H1 (cell line): ENCODE data around the gene FAT3. TPM values are rescaled to one million over a fixed set of nuclear protein-coding genes. Genes with fewer than 3 reads are reported as not detected.
A peak's percentile ranks its signal among the peaks of the same experiment; 100 is the strongest.

Source experiments
- CTCF ChIA-PET: fragments of 300-600 bp; sonication (Branson Sonifier 250); formaldehyde crosslinking; loops from one replicate; lab custom pipeline; 2021; ENCODE audit not compliant: partially characterized antibody; lab: Charles Lee
- POLR2A ChIA-PET: fragments of 300-600 bp; sonication (Branson Sonifier 250); formaldehyde crosslinking; loops from one replicate; lab custom pipeline; 2021; ENCODE audit warnings: inconsistent platforms; ENCODE audit not compliant: partially characterized antibody; lab: Charles Lee
- DNase-seq, 2 experiments: peaks; one replicate each; pipeline versions ENCODE4 v3.0.0 to v3.0.0-alpha.2; 2010 to 2022; ENCODE audit warnings: low spot score in 2 of 2, low read depth in 1 of 2, mixed read lengths in 1 of 2
- FAIRE-seq: peaks from 2 replicates; lab custom pipeline; 2011; peaks lifted over from hg19 to GRCh38; lab: Jason Lieb, UNC
- H2AFZ ChIP-seq: 2 replicates; pipeline ENCODE4 v1.8.1; 2012; ENCODE audit warnings: low read length, inconsistent platforms
- H2AK5ac ChIP-seq: 2 replicates; pipeline ENCODE4 v1.6.1; 2013; ENCODE audit warnings: low read depth, low read length
- H2BK120ac ChIP-seq: replicated peaks from 2 replicates; pipeline ENCODE3; 2013; ENCODE audit warnings: low read depth, low read length, inconsistent platforms
- H2BK12ac ChIP-seq: 2 replicates; pipeline ENCODE4 v1.6.1; 2013; ENCODE audit warnings: low read depth, low read length
- H2BK15ac ChIP-seq: 2 replicates; pipeline ENCODE4 v1.6.1; 2013; ENCODE audit warnings: low read length
- H2BK20ac ChIP-seq: 2 replicates; pipeline ENCODE4 v1.6.1; 2013; ENCODE audit warnings: low read length
- H2BK5ac ChIP-seq: 2 replicates; pipeline ENCODE4 v1.6.1; 2013; ENCODE audit warnings: low read depth, low read length
- H3K14ac ChIP-seq: 2 replicates; pipeline ENCODE4 v1.6.1; 2013; ENCODE audit warnings: inconsistent platforms; ENCODE audit not compliant: insufficient read length
- H3K18ac ChIP-seq: 2 replicates; pipeline ENCODE4 v1.6.1; 2013; ENCODE audit warnings: low read length; ENCODE audit errors: extremely low read depth
- H3K23ac ChIP-seq: 2 replicates; pipeline ENCODE4 v1.6.1; 2013; ENCODE audit warnings: inconsistent platforms; ENCODE audit not compliant: insufficient read length
- H3K23me2 ChIP-seq: 2 replicates; pipeline ENCODE4 v1.6.1; 2013; ENCODE audit warnings: low read depth, low read length
- H3K27ac ChIP-seq: 2 replicates; pipeline ENCODE4 v1.6.1; 2011; ENCODE audit warnings: low read depth, low read length, inconsistent platforms
- H3K27me3 ChIP-seq, 4 experiments: replicated peaks in 1 of 4; 1 replicate in 1 of 4; 2 replicates in 3 of 4; pipeline versions ENCODE4 v1.6.1 to v1.8.1; 2011 to 2013; ENCODE audit warnings: low read length in 3 of 4, mild to moderate bottlenecking in 3 of 4, inconsistent platforms in 2 of 4, mixed read lengths in 2 of 4, moderate library complexity in 1 of 4; ENCODE audit not compliant: control insufficient read depth in 3 of 4, insufficient read depth in 3 of 4; ENCODE audit errors: extremely low read depth in 1 of 4
- H3K36me3 ChIP-seq, 4 experiments: 2 replicates each; pipeline versions ENCODE4 v1.6.1 to v1.8.1; 2011 to 2013; ENCODE audit warnings: mild to moderate bottlenecking in 4 of 4, low read length in 3 of 4, moderate library complexity in 2 of 4, control low read depth in 1 of 4, inconsistent platforms in 1 of 4; ENCODE audit not compliant: insufficient read depth in 4 of 4, control insufficient read depth in 2 of 4
- H3K4ac ChIP-seq: replicated peaks from 2 replicates; pipeline ENCODE3; 2013; ENCODE audit warnings: low read length, low read depth, mixed read lengths, inconsistent platforms; ENCODE audit not compliant: insufficient read length
- H3K4me1 ChIP-seq, 4 experiments: replicated peaks in 1 of 4; 1 replicate in 1 of 4; 2 replicates in 3 of 4; pipeline versions ENCODE4 v1.6.1 to v1.8.1; 2011 to 2013; ENCODE audit warnings: low read length in 3 of 4, inconsistent platforms in 2 of 4, mixed read lengths in 1 of 4; ENCODE audit not compliant: insufficient read depth in 4 of 4, control insufficient read depth in 3 of 4
- H3K4me2 ChIP-seq, 2 experiments: 2 replicates each; pipeline versions ENCODE4 v1.6.1 to v1.8.1; 2011 to 2013; ENCODE audit warnings: low read depth in 2 of 2, low read length in 2 of 2, control low read depth in 1 of 2, inconsistent platforms in 1 of 2, mild to moderate bottlenecking in 1 of 2; ENCODE audit not compliant: insufficient read depth in 1 of 2
- H3K4me3 ChIP-seq, 4 experiments: fragments of 200-600, 300-600 bp in 1 of 4; sonication (generic), shearing (Covaris generic), sonication (Bioruptor Twin) in 1 of 4; 2 replicates each; pipeline versions ENCODE4 v1.5.1 to v1.8.1; 2011 to 2016; ENCODE audit warnings: low read length in 4 of 4, low read depth in 3 of 4, control low read depth in 2 of 4, inconsistent platforms in 2 of 4, mild to moderate bottlenecking in 2 of 4, mixed read lengths in 1 of 4, moderate library complexity in 1 of 4; ENCODE audit not compliant: insufficient read depth in 2 of 4; ENCODE audit errors: extremely low read depth in 1 of 4
- H3K56ac ChIP-seq: replicated peaks from 2 replicates; pipeline ENCODE3; 2013; ENCODE audit warnings: low read depth, mild to moderate bottlenecking, mixed read lengths, low read length, inconsistent platforms; ENCODE audit not compliant: insufficient read length
- H3K79me1 ChIP-seq: 2 replicates; pipeline ENCODE4 v1.6.1; 2013; ENCODE audit warnings: low read depth, low read length, control low read depth
- H3K79me2 ChIP-seq, 2 experiments: 2 replicates each; pipeline versions ENCODE4 v1.6.1 to v1.8.1; 2012 to 2013; ENCODE audit warnings: low read length in 2 of 2, mild to moderate bottlenecking in 2 of 2, inconsistent platforms in 1 of 2; ENCODE audit not compliant: insufficient read depth in 2 of 2, control insufficient read depth in 1 of 2
- H3K9ac ChIP-seq, 4 experiments: replicated peaks in 1 of 4; 1 replicate in 1 of 4; 2 replicates in 3 of 4; pipeline versions ENCODE4 v1.6.1 to v1.8.1; 2011 to 2013; ENCODE audit warnings: low read depth in 3 of 4, low read length in 3 of 4, control low read depth in 2 of 4, mild to moderate bottlenecking in 2 of 4, moderate library complexity in 2 of 4, inconsistent platforms in 1 of 4; ENCODE audit errors: extremely low read depth in 1 of 4
- H3K9me3 ChIP-seq, 2 experiments: 2 replicates each; pipeline versions ENCODE4 v1.6.1 to v1.8.1; 2012 to 2013; ENCODE audit warnings: mild to moderate bottlenecking in 2 of 2, moderate library complexity in 2 of 2, control low read depth in 1 of 2, inconsistent platforms in 1 of 2, low read depth in 1 of 2, low read length in 1 of 2, mixed read lengths in 1 of 2; ENCODE audit not compliant: insufficient read depth in 2 of 2
- H4K20me1 ChIP-seq, 2 experiments: replicated peaks in 1 of 2; 2 replicates each; pipeline versions ENCODE3 to v1.8.1; 2011 to 2013; ENCODE audit warnings: inconsistent platforms in 2 of 2, low read length in 2 of 2, mild to moderate bottlenecking in 1 of 2; ENCODE audit not compliant: insufficient read depth in 2 of 2, control insufficient read depth in 1 of 2
- H4K5ac ChIP-seq: 2 replicates; pipeline ENCODE4 v1.6.1; 2013; ENCODE audit warnings: low read length, low read depth, mixed read lengths, inconsistent platforms; ENCODE audit not compliant: insufficient read length
- H4K8ac ChIP-seq: 2 replicates; pipeline ENCODE4 v1.8.0; 2013; ENCODE audit warnings: mild to moderate bottlenecking, moderate library complexity, low read length, inconsistent platforms; ENCODE audit not compliant: insufficient read depth; ENCODE audit errors: extremely low read depth
- H4K91ac ChIP-seq: replicated peaks from 2 replicates; pipeline ENCODE3; 2013; ENCODE audit warnings: low read length, mixed read lengths, inconsistent platforms; ENCODE audit not compliant: insufficient read length
- CBX8 ChIP-seq: fragments of 300-800, 300-1000 bp; sonication (generic); IDR thresholded peaks from 2 replicates; pipeline ENCODE4 v1.7.1; 2016; ENCODE audit warnings: low read depth, low read length, borderline replicate concordance
- HDAC2 ChIP-seq, 2 experiments: fragments of 300-600 bp in 1 of 2; sonication (generic) in 1 of 2; IDR thresholded peaks; 2 replicates each; pipeline ENCODE4 v1.6.1; 2011 to 2012; ENCODE audit warnings: low read depth in 2 of 2, low read length in 2 of 2, mild to moderate bottlenecking in 2 of 2, moderate library complexity in 2 of 2, borderline replicate concordance in 1 of 2, inconsistent platforms in 1 of 2
- KDM5A ChIP-seq: fragments of 200-600 bp; IDR thresholded peaks from 2 replicates; pipeline ENCODE4 v1.7.1; 2012; ENCODE audit warnings: mild to moderate bottlenecking, low read length, inconsistent platforms, mixed read lengths
- NANOG ChIP-seq: IDR thresholded peaks from 2 replicates; pipeline ENCODE4 v1.6.1; 2011; ENCODE audit warnings: low read length, low read depth, mild to moderate bottlenecking, inconsistent platforms; ENCODE audit not compliant: insufficient read depth, poor library complexity, severe bottlenecking
- NRF1 ChIP-seq: IDR thresholded peaks from 2 replicates; pipeline ENCODE4 v1.6.1; 2011; ENCODE audit warnings: mild to moderate bottlenecking, low read depth, low read length, improper control_type of control experiment
- RXRA ChIP-seq: IDR thresholded peaks from 2 replicates; pipeline ENCODE4 v1.6.1; 2011; ENCODE audit warnings: low read depth, mild to moderate bottlenecking, low read length, moderate library complexity; ENCODE audit not compliant: insufficient read depth
- SP1 ChIP-seq: IDR thresholded peaks from 2 replicates; pipeline ENCODE4 v1.6.1; 2011; ENCODE audit warnings: low read depth, low read length
- SP2 ChIP-seq: IDR thresholded peaks from 2 replicates; pipeline ENCODE4 v1.6.1; 2012; ENCODE audit warnings: mild to moderate bottlenecking, low read length, inconsistent platforms
- WGBS, 2 experiments: shearing (Covaris generic) in 1 of 2; methylation state at CpG; one replicate each; pipeline versions ENCODE4 v1.1.6 to v1.1.7; 2013 to 2015; ENCODE audit warnings: low lambda C conversion rate in 2 of 2, mixed read lengths in 2 of 2, inconsistent platforms in 1 of 2, low coverage in 1 of 2, missing lambda C conversion rate in 1 of 2; ENCODE audit not compliant: insufficient replicate concordance in 2 of 2, insufficient coverage in 1 of 2, insufficient read length in 1 of 2; ENCODE audit errors: extremely low coverage in 1 of 2, missing lambda C conversion rate in 1 of 2; 5-methylcytosine and 5-hydroxymethylcytosine counted together
- long read RNA-seq, 2 experiments: library from RNA in 1 of 2; library from capped mRNA in 1 of 2; stranded (forward); transcript quantifications; one replicate each; pipeline ENCODE4 v2.0.0, GENCODE V29; 2021; ENCODE audit warnings: inconsistent platforms in 1 of 2
- polyA minus RNA-seq, 3 experiments: library from RNA; depleted of rRNA, polyadenylated mRNA; stranded (reverse); fragments of >200 nt; gene quantifications; 1 replicate in 2 of 3; 2 replicates in 1 of 3; pipeline ENCODE4 v1.2.3, GENCODE V29; 2011
- polyA plus RNA-seq, 7 experiments: library from polyadenylated mRNA; depleted of rRNA in 3 of 7; stranded (reverse) in 5 of 7; unstranded in 2 of 7; fragments of >200 nt in 5 of 7; fragments of 200-250 nt in 2 of 7; gene quantifications; 1 replicate in 5 of 7; 2 replicates in 1 of 7; 4 replicates in 1 of 7; pipeline versions ENCODE4 v1.2.1 to v1.2.3, GENCODE V29; 2011 to 2013; ENCODE audit warnings: missing spikeins in 2 of 7, mixed read lengths in 2 of 7
- total RNA-seq: library from RNA; stranded (reverse); fragmentation: NEBNext Ultra II Directional; extraction: Animal tissue kit (Norgen Biotek cat#: 25700); gene quantifications from 2 replicates; pipeline ENCODE4 v1.2.1, GENCODE V29; 2021

FAT3 gene
- total RNA-seq (18.4 and 24.4 TPM in 2 replicates), polyA plus RNA-seq (2011; rRNA removed) (7.2 and 7.6 TPM in 2 replicates), polyA minus RNA-seq (2011; rRNA and poly(A)+ RNA removed) (49.1 and 73.3 TPM in 2 replicates)
- polyA plus RNA-seq (2011; cell fraction: cytosol; rRNA removed), result 7.3 TPM
- polyA plus RNA-seq (2011; cell fraction: nucleus; rRNA removed), result 29.4 TPM
- 6.0 to 10.7 TPM (median 8.1 TPM) in 4 replicates for polyA plus RNA-seq (2012, experiment 1 of 2)
- 0.50 TPM for polyA plus RNA-seq (2012, experiment 2 of 2)
- polyA plus RNA-seq (2013, experiment 1 of 2), result 12.8 TPM
- 9.8 TPM for polyA plus RNA-seq (2013, experiment 2 of 2)
- polyA minus RNA-seq (2011; cell fraction: cytosol; rRNA and poly(A)+ RNA removed), result 17.4 TPM
- polyA minus RNA-seq (2011; cell fraction: nucleus; rRNA and poly(A)+ RNA removed), result 137 TPM
- long read RNA-seq, experiment 1, partial matches to known transcripts, result 1 of 6 reads
- long read RNA-seq, experiment 1, other reads (novel, unspliced or antisense), result 5 of 6 reads
- long read RNA-seq, experiment 2, partial matches to known transcripts, result 0 of 2 reads
- long read RNA-seq, experiment 2, other reads (novel, unspliced or antisense), result 2 of 2 reads

- ChIA-PET POLR2A (interaction anchor here (0.7 to 1.4 kb wide), 4 partner anchors 9 to 104 kb away, joined by 3 to 4 read pairs (median 4); no protein-coding TSS in a partner anchor), CTCF (interaction anchor here (1.1 to 1.8 kb wide), 4 partner anchors 13 to 163 kb away, joined by 3 to 9 read pairs (median 4); no protein-coding TSS in a partner anchor)
- Histone ChIP-seq H2BK12ac (peak within 1 kb of the TSS; percentile 95; the same call in 1 of the 2 replicates), H3K27me3 (peaks cover 0 to 40% (median 25%) of the 10 kb centered on the region in 4 experiments; a peak in 5 of 7 replicates), H3K4ac (peak within 1 kb of the TSS; percentile 17), H4K8ac (peak within 1 kb of the TSS; percentile 89), H2BK120ac (peak within 1 kb of the TSS; percentile 68), H3K36me3 (no peaks in the 10 kb centered on the region), H2BK20ac (peak within 1 kb of the TSS; percentile 23; the same call in 1 of the 2 replicates), H3K23me2 (peaks cover 29% of the 10 kb centered on the region), H4K91ac (peak within 1 kb of the TSS; percentile 75), H3K18ac (peak within 1 kb of the TSS; percentile 62; the same call in 1 of the 2 replicates), H3K79me1 (no peaks in the 10 kb centered on the region), H2AK5ac (no peak within 1 kb of the TSS), H2BK15ac (peak within 1 kb of the TSS; percentile 34; the same call in 1 of the 2 replicates), H3K4me1 (peaks cover 13 to 31% (median 20%) of the 10 kb centered on the region in 4 experiments), H2AFZ (peak within 1 kb of the TSS; percentile 65), H3K4me2 (peak within 1 kb of the TSS; percentile 89 to 99), H3K9me3 (peaks cover 3 to 5% of the 10 kb centered on the region in 2 experiments; a peak in 1 of 4 replicates), H2BK5ac (peak within 1 kb of the TSS; percentile 72; the same call in 1 of the 2 replicates), H3K4me3 (peak within 1 kb of the TSS; percentile 53 to 80 (median 76)), H3K27ac (no peak within 1 kb of the TSS), H3K14ac (no peak within 1 kb of the TSS), H3K9ac (peak within 1 kb of the TSS in 3 of 4 experiments; percentile 13 to 65 (median 39); a peak in 2 of 7 replicates), H3K56ac (peak within 1 kb of the TSS; percentile 63), H3K23ac (no peak within 1 kb of the TSS), H4K20me1 (peaks cover 0 to 1% of the 10 kb centered on the region in 2 experiments), H3K79me2 (peaks cover 0 to 23% of the 10 kb centered on the region in 2 experiments; a peak in 2 of 4 replicates), H4K5ac (no peak within 1 kb of the TSS)
- 3% methylated on average over 44 of the region's 82 CpGs; no CpG with 5 or more reads in 1 of the 2 experiments for WGBS, 2 experiments
- FAIRE-seq, result no peak
- peak in 1 of 2 experiments; percentile 77 for DNase-seq
- TF ChIP-seq HDAC2 (IDR thresholded peaks at IDR 0.05; ENCODE audit: borderline replicate concordance in 1 of 2, low read depth in 2 of 2, low read length in 2 of 2) (no peak), RXRA (no peak), SP1 (no peak), KDM5A (no peak), CBX8 (no peak), SP2 (no peak), NANOG (no peak), NRF1 (no peak)
Observed at GRCh38 chr11:92224407-92225124, at the start of gene FAT3. Gene FAT3, plus strand, starts transcription at chr11:92224818. Its CDS starts 127,295 bp downstream, at chr11:92352113.
